GM12878 (cell line): ENCODE data around the gene ANGEL1. TPM values are rescaled to one million over a fixed set of nuclear protein-coding genes. Genes with fewer than 3 reads are reported as not detected.
A peak's percentile ranks its signal among the peaks of the same experiment; 100 is the strongest.

Source experiments
- ATAC-seq: fragments of 200-7000 bp; cut with Tn5 transposase; 3 replicates; pipeline ENCODE4 v1.9.1; 2020; ENCODE audit warnings: mild to moderate bottlenecking, moderate library complexity
- BruUV-seq: library from RNA; stranded (reverse); fragments of 400-500 nt; replicated peaks from 2 replicates; lab custom pipeline; 2021; lab: Mats Ljungman, UMichigan
- CTCF ChIA-PET: fragments of 300-600 bp; sonication (Branson Sonifier 250); formaldehyde crosslinking; extraction: SDS; loops from one replicate; lab custom pipeline; 2021; ENCODE audit warnings: inconsistent platforms; lab: Yijun Ruan, JAX
- POLR2A ChIA-PET: fragments of 350-600 bp; formaldehyde crosslinking; extraction: SDS; loops from one replicate; lab custom pipeline; 2021; ENCODE audit warnings: inconsistent platforms; lab: Charles Lee
- RAD21 ChIA-PET: fragments of 300-600 bp; sonication (Branson Sonifier 250); formaldehyde crosslinking; loops from one replicate; lab custom pipeline; 2023; ENCODE audit warnings: antibody characterized with exemption; ENCODE audit not compliant: unreplicated experiment; lab: Charles Lee
- SMC1A ChIA-PET: fragments of 300-600 bp; sonication (Branson Sonifier 250); formaldehyde crosslinking; loops from one replicate; lab custom pipeline; 2023; ENCODE audit not compliant: unreplicated experiment, uncharacterized antibody; lab: Charles Lee
- DNase-seq: peaks from one replicate; pipeline ENCODE4 v3.0.0-alpha.2; 2011; ENCODE audit warnings: low read depth, low spot score
- FAIRE-seq: peaks from 3 replicates; lab custom pipeline; 2011; peaks lifted over from hg19 to GRCh38; lab: Jason Lieb, UNC
- H2AFZ ChIP-seq: 2 replicates; pipeline ENCODE4 v1.6.0; 2011; ENCODE audit warnings: low read depth, low read length, control low read depth; ENCODE audit not compliant: control insufficient read depth
- H3K27ac ChIP-seq: 2 replicates; pipeline ENCODE4 v1.5.1; 2011; ENCODE audit warnings: control low read depth; ENCODE audit not compliant: control insufficient read depth, insufficient read depth
- H3K27me3 ChIP-seq, 2 experiments: replicated peaks in 1 of 2; 2 replicates each; pipeline versions ENCODE4 v1.6.0 to v1.6.1; 2011; ENCODE audit warnings: low read length in 1 of 2; ENCODE audit not compliant: control insufficient read depth in 2 of 2, insufficient read depth in 2 of 2
- H3K36me3 ChIP-seq, 2 experiments: 2 replicates each; pipeline ENCODE4 v1.5.1; 2011; ENCODE audit warnings: low read length in 1 of 2; ENCODE audit not compliant: control insufficient read depth in 2 of 2, insufficient read depth in 2 of 2
- H3K4me1 ChIP-seq: 2 replicates; pipeline ENCODE4 v1.6.1; 2011; ENCODE audit warnings: mild to moderate bottlenecking, low read length, moderate library complexity, mixed read lengths; ENCODE audit not compliant: control insufficient read depth, insufficient read depth
- H3K4me2 ChIP-seq: 2 replicates; pipeline ENCODE4 v1.6.0; 2011; ENCODE audit warnings: control low read depth; ENCODE audit not compliant: control insufficient read depth, insufficient read depth
- H3K4me3 ChIP-seq: fragments of 200-600 bp; sonication (generic); 2 replicates; pipeline ENCODE4 v1.5.1; 2016
- H3K79me2 ChIP-seq: 2 replicates; pipeline ENCODE4 v1.6.0; 2011; ENCODE audit warnings: low read length; ENCODE audit not compliant: control insufficient read depth, insufficient read depth
- H3K9ac ChIP-seq: 2 replicates; pipeline ENCODE4 v1.8.0; 2011; ENCODE audit warnings: low read length, control low read depth, mixed read lengths; ENCODE audit not compliant: control insufficient read depth, insufficient read depth
- H3K9me3 ChIP-seq: replicated peaks from 3 replicates; pipeline ENCODE4 v1.5.1; 2011; ENCODE audit warnings: mild to moderate bottlenecking, low read length; ENCODE audit not compliant: control insufficient read depth, insufficient read depth
- H4K20me1 ChIP-seq: 2 replicates; pipeline ENCODE4 v1.6.0; 2011; ENCODE audit not compliant: control insufficient read depth, insufficient read depth
- CTCF ChIP-seq, 3 experiments: IDR thresholded peaks in 2 of 3; conservative IDR thresholded peaks in 1 of 3; 2 replicates each; pipeline ENCODE4 v1.5.1; 2011; ENCODE audit warnings: low read depth in 3 of 3, low read length in 3 of 3, mild to moderate bottlenecking in 3 of 3, control low read depth in 2 of 3, moderate library complexity in 2 of 3, inconsistent platforms in 1 of 3, mixed read lengths in 1 of 3; ENCODE audit not compliant: control insufficient read depth in 2 of 3, insufficient read depth in 1 of 3; ENCODE audit errors: extremely low read depth in 1 of 3
- ZBTB4 ChIP-seq: fragments of 450-650 bp; formaldehyde crosslinking; IDR thresholded peaks from 2 replicates; pipeline ENCODE4 v1.4.0; 2022; ENCODE audit warnings: mild to moderate bottlenecking, moderate library complexity
- WGBS: methylation state at CpG from one replicate; pipeline ENCODE4 v1.1.6; 2016; ENCODE audit warnings: low lambda C conversion rate; ENCODE audit not compliant: insufficient replicate concordance, insufficient coverage; ENCODE audit errors: missing lambda C conversion rate; 5-methylcytosine and 5-hydroxymethylcytosine counted together
- in situ Hi-C: fragments of 300-500 bp; cut with MboI; formaldehyde crosslinking; loops from 9 replicates; pipeline ENCODE4 v1.14.3; 2018; ENCODE audit warnings: mixed read lengths
- intact Hi-C: fragments of 100-400 bp; cut with micrococcal nuclease; formaldehyde crosslinking; loops from one replicate; pipeline ENCODE4 v1.14.2; 2022; ENCODE audit not compliant: unreplicated experiment
- polyA plus RNA-seq, 11 experiments: library from polyadenylated mRNA; depleted of rRNA in 4 of 11; unstranded in 6 of 11; stranded (reverse) in 5 of 11; fragments of >200 nt; fragmentation: Nextera tagmentation in 4 of 11; fragmentation: Illumina TruSeq in 1 of 11; extraction: Ambion mirVana in 4 of 11; extraction: Trizol in 1 of 11; gene quantifications; 1 replicate in 1 of 11; 2 replicates in 10 of 11; pipeline versions ENCODE4 v1.2.1 to v1.2.3, GENCODE V29; 2011 to 2016; ENCODE audit warnings: inconsistent platforms in 2 of 11, missing spikeins in 2 of 11, low read depth in 1 of 11
- total RNA-seq, 4 experiments: library from RNA; depleted of rRNA in 3 of 4; stranded (reverse); fragments of >200 nt in 3 of 4; fragmentation: Illumina TruSeq in 1 of 4; extraction: Trizol in 1 of 4; gene quantifications; 2 replicates each; pipeline versions ENCODE4 v1.2.1 to v1.2.3, GENCODE V29; 2013 to 2021

Gene ANGEL1
- total and polyA plus RNA-seq, 10 of the 15 experiments (the other 5 are each of a cell fraction or from before 2014, with no cell fraction given): 1.7 to 29.7 (median 12.3) TPM

- ChIA-PET POLR2A (no interaction called here), RAD21 (interaction anchor here (0.7 kb wide), 1 partner anchor 30 kb away, joined by 3 read pairs; no protein-coding TSS in a partner anchor), CTCF (no interaction called here), SMC1A (no interaction called here)
- intact Hi-C loops (no loop called here), in situ Hi-C loops (no loop called here)
- no peaks in the 10 kb centered on the region for H3K79me2 ChIP-seq
- no TSS peak for BruUV-seq
- H3K27ac ChIP-seq: no peak overlapping the region
- H3K9me3 ChIP-seq: no peaks in the 10 kb centered on the region
- 0 out of 6 replicates have a peak, but pooled peaks of 1 of the 3 experiments have one; percentile 26 for TF ChIP-seq CTCF (IDR thresholded peaks at IDR 0.05 in 2 of 3, conservative IDR thresholded peaks at IDR 0.05 in 1 of 3; ENCODE audit: control insufficient read depth in 2 of 3, extremely low read depth in 1 of 3, insufficient read depth in 1 of 3, low read depth in 3 of 3, low read length in 3 of 3)
- no peak for TF ChIP-seq ZBTB4 (CRISPR knock-in tag)
- H3K27me3 ChIP-seq: no peaks in the 10 kb centered on the region
- peak; percentile 88 for ATAC-seq
- WGBS: 34% methylated on average over 9 of the region's 9 CpGs
- H3K36me3 ChIP-seq: no peaks in the 10 kb centered on the region
- no peaks in the 10 kb centered on the region for H4K20me1 ChIP-seq
- H3K9ac ChIP-seq: no peak overlapping the region
- DNase-seq: no peak
- no peak overlapping the region for H3K4me2 ChIP-seq
- FAIRE-seq: no peak
- H2AFZ ChIP-seq: no peak overlapping the region
- no peaks in the 10 kb centered on the region for H3K4me1 ChIP-seq
- H3K4me3 ChIP-seq: no peak overlapping the region
Observed at GRCh38 chr14:76844223-76844622, 31.5 kb upstream of the ANGEL1 start.
